ENCODE measurements around the gene CHST9.
"Not testable (repeated sequence)": the region's sequence is repeated elsewhere in the genome, so short reads cannot be mapped to it uniquely, and the experiment has no call there.

The CHST9 gene

GRCh38 chr18:27093290-27093689, 91.8 kb downstream of the CHST9 start:
- not testable (repeated sequence) for DNase-seq (ENCODE audit: low read depth)

GRCh38 chr18:27081701-27082100, 103.4 kb downstream of the CHST9 start:
- DNase-seq (ENCODE audit: low read depth), result no peak

- DNase-seq (ENCODE audit: low read depth), result no peak
These were observed 109.3 kb downstream of the CHST9 start for GRCh38 chr18:27075828-27076227.

GRCh38 chr18:27073404-27073830, 111.7 kb downstream of the CHST9 start:
- DNase-seq (ENCODE audit: low read depth), result no peak

- no peak for DNase-seq (ENCODE audit: low read depth)
These were observed 120.4 kb downstream of the CHST9 start for GRCh38 chr18:27064673-27065072.

- no peak for DNase-seq (ENCODE audit: low read depth)
These were observed 122.3 kb downstream of the CHST9 start for GRCh38 chr18:27062802-27063201.

- DNase-seq (ENCODE audit: low read depth), result no peak
These were observed 123.5 kb downstream of the CHST9 start for GRCh38 chr18:27061488-27062095.

GRCh38 chr18:27057519-27058234, 127.4 kb downstream of the CHST9 start:
- no peak for DNase-seq (ENCODE audit: low read depth)

GRCh38 chr18:27054926-27055325, 130.2 kb downstream of the CHST9 start:
- no peak for DNase-seq (ENCODE audit: low read depth)

GRCh38 chr18:27049969-27050368, 135.1 kb downstream of the CHST9 start:
- DNase-seq (ENCODE audit: low read depth), result no peak

- no peak for DNase-seq (ENCODE audit: low read depth)
These were observed 139.8 kb downstream of the CHST9 start for GRCh38 chr18:27045342-27045741.

GRCh38 chr18:27042177-27042576, 142.9 kb downstream of the CHST9 start:
- DNase-seq (ENCODE audit: low read depth), result no peak

GRCh38 chr18:27040796-27041195, 144.3 kb downstream of the CHST9 start:
- DNase-seq (ENCODE audit: low read depth), result no peak

- no peak for DNase-seq (ENCODE audit: low read depth)
These were observed 151.4 kb downstream of the CHST9 start for GRCh38 chr18:27033722-27034121.

- no peak for DNase-seq (ENCODE audit: low read depth)
These were observed 154.7 kb downstream of the CHST9 start for GRCh38 chr18:27030421-27030820.

- DNase-seq (ENCODE audit: low read depth), result no peak
These were observed 162.6 kb downstream of the CHST9 start for GRCh38 chr18:27022477-27022876.

GRCh38 chr18:27017901-27018500, 167.1 kb downstream of the CHST9 start:
- no peak for DNase-seq (ENCODE audit: low read depth)

GRCh38 chr18:27014841-27015240, 170.3 kb downstream of the CHST9 start:
- DNase-seq (ENCODE audit: low read depth), result no peak

GRCh38 chr18:27010784-27011183, 174.3 kb downstream of the CHST9 start:
- no peak for DNase-seq (ENCODE audit: low read depth)

- DNase-seq (ENCODE audit: low read depth), result no peak
These were observed 175.8 kb downstream of the CHST9 start for GRCh38 chr18:27009293-27009692.

GRCh38 chr18:27008575-27008974, 176.5 kb downstream of the CHST9 start:
- no peak for DNase-seq (ENCODE audit: low read depth)

- DNase-seq (ENCODE audit: low read depth), result no peak
These were observed 177.2 kb downstream of the CHST9 start for GRCh38 chr18:27007880-27008279.

GRCh38 chr18:27005589-27005988, 179.5 kb downstream of the CHST9 start:
- DNase-seq (ENCODE audit: low read depth), result no peak

Data from stimulated activated CD8-positive, alpha-beta memory T cell treated with anti-CD3 and anti-CD28 coated beads, Interleukin-7, amount 100 ng/mL, for 24 hours (primary cell).